Suprapubic skin (tissue), 4 donors: ENCODE data around the gene RTL10.

Source experiments
- POLR2A ChIP-seq, 2 donors: fragments of 450-650 bp; IDR thresholded peaks; one replicate each; pipeline ENCODE4 v1.6.1; 2017; ENCODE audit warnings: antibody characterized with exemption in 2 of 2, mild to moderate bottlenecking in 2 of 2, moderate library complexity in 2 of 2
- POLR2AphosphoS5 ChIP-seq, 3 donors: sonication (generic); formaldehyde crosslinking; IDR thresholded peaks; one replicate each; pipeline ENCODE4 v1.6.1; 2017; ENCODE audit warnings: antibody characterized with exemption in 3 of 3
- TF ChIP-seq, protein P1 (sequence below), 2 donors: fragments of 200-600 bp in 1 of 2; fragments of 450-650 bp in 1 of 2; sonication (generic) in 1 of 2; IDR thresholded peaks; one replicate each; pipeline ENCODE4 v1.5.1; 2016 to 2019; ENCODE audit warnings: antibody characterized with exemption in 2 of 2, mild to moderate bottlenecking in 1 of 2, moderate library complexity in 1 of 2

DNA sequence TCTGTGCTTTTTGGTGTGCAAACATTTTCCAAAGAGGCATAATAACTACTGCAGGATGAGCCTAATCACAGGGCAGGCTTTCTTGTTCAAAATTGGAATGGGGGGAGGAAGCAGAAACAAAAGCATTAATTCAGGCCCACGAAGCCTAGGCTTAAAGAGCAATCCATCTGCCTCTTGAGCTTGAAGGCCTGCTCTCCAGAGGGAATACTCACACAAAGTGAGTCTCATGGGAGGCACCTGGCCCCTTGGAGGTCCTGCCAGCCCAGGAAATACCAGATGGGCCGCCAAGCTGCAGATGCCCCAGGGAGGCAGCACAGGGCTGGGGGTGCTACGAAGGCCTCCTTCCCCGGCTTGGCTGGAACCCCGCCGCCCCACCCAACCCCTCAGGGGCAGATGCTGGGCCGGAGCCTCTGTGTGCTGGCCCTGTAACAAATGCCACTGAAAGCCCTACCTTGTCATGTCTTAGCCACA is 47.6 kb upstream of the RTL10 start:
- TF ChIP-seq, protein P1, sequence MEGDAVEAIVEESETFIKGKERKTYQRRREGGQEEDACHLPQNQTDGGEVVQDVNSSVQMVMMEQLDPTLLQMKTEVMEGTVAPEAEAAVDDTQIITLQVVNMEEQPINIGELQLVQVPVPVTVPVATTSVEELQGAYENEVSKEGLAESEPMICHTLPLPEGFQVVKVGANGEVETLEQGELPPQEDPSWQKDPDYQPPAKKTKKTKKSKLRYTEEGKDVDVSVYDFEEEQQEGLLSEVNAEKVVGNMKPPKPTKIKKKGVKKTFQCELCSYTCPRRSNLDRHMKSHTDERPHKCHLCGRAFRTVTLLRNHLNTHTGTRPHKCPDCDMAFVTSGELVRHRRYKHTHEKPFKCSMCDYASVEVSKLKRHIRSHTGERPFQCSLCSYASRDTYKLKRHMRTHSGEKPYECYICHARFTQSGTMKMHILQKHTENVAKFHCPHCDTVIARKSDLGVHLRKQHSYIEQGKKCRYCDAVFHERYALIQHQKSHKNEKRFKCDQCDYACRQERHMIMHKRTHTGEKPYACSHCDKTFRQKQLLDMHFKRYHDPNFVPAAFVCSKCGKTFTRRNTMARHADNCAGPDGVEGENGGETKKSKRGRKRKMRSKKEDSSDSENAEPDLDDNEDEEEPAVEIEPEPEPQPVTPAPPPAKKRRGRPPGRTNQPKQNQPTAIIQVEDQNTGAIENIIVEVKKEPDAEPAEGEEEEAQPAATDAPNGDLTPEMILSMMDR (IDR thresholded peaks at IDR 0.05) = no peak
- TF ChIP-seq POLR2AphosphoS5 (IDR thresholded peaks at IDR 0.05) = no peak
- TF ChIP-seq POLR2A (IDR thresholded peaks at IDR 0.05) = no peak
